HG03439 (cell line): Measurements from ENCODE around the gene ZKSCAN5.
"Not testable (repeated sequence)": the region's sequence is repeated elsewhere in the genome, so short reads cannot be mapped to it uniquely, and the experiment has no call there.

Experiments used
- ATAC-seq: cut with Tn5 transposase; IDR thresholded peaks from one replicate; pipeline ENCODE4 v1.9.1; 2021; ENCODE audit warnings: mild to moderate bottlenecking, moderate library complexity; ENCODE audit not compliant: unreplicated experiment

The ZKSCAN5 gene

GRCh38 chr7:99497766-99498545 lies 6.5 kb upstream of the ZKSCAN5 start:
- ATAC-seq = no peak

- ATAC-seq = no peak
Measured at GRCh38 chr7:99498546-99498944, 5.9 kb upstream of the ZKSCAN5 start.

- peak; percentile 17 for ATAC-seq
Measured at GRCh38 chr7:99499371-99499720, 5.1 kb upstream of the ZKSCAN5 start.

GRCh38 chr7:99499721-99500636 lies 4.5 kb upstream of the ZKSCAN5 start, which contains the start of gene ZNF394:
TSS of gene ZNF394 (minus strand) at chr7:99500281. CDS start at chr7:99500093, 188 bp downstream.
- peak; percentile 44 for ATAC-seq

- ATAC-seq = no peak
Measured at GRCh38 chr7:99500637-99501009, 3.8 kb upstream of the ZKSCAN5 start.

GRCh38 chr7:99501236-99501635 lies 3.2 kb upstream of the ZKSCAN5 start:
- not testable (repeated sequence) for ATAC-seq

GRCh38 chr7:99504281-99504602 lies 220 bp upstream of the ZKSCAN5 start:
- ATAC-seq = no peak

GRCh38 chr7:99505324-99505662 lies 831 bp downstream of the ZKSCAN5 start:
- peak; percentile 0 for ATAC-seq

- ATAC-seq = no peak
Measured at GRCh38 chr7:99514050-99514449, 9.6 kb downstream of the ZKSCAN5 start.

GRCh38 chr7:99521399-99521798 lies 16.9 kb downstream of the ZKSCAN5 start:
- ATAC-seq = no peak

GRCh38 chr7:99525713-99526440 lies 21.4 kb downstream of the ZKSCAN5 start:
- no peak for ATAC-seq

GRCh38 chr7:99531354-99531765 lies 26.9 kb downstream of the ZKSCAN5 start:
- no peak for ATAC-seq

GRCh38 chr7:99535667-99536066 lies 31.2 kb downstream of the ZKSCAN5 start:
- no peak for ATAC-seq

- ATAC-seq = no peak
Measured at GRCh38 chr7:99539213-99539811, 34.9 kb downstream of the ZKSCAN5 start.

- ATAC-seq = no peak
Measured at GRCh38 chr7:99540542-99540941, 36.1 kb downstream of the ZKSCAN5 start.

GRCh38 chr7:99541212-99541611 lies 36.8 kb downstream of the ZKSCAN5 start:
- no peak for ATAC-seq

GRCh38 chr7:99543081-99543671 lies 38.7 kb downstream of the ZKSCAN5 start:
- no peak for ATAC-seq

- no peak for ATAC-seq
Measured at GRCh38 chr7:99543916-99544315, 39.5 kb downstream of the ZKSCAN5 start.

GRCh38 chr7:99545308-99545707 lies 40.8 kb downstream of the ZKSCAN5 start:
- ATAC-seq = not testable (repeated sequence)

GRCh38 chr7:99549545-99549944 lies 45.1 kb downstream of the ZKSCAN5 start:
- not testable (repeated sequence) for ATAC-seq

- ATAC-seq = no peak
Measured at GRCh38 chr7:99551334-99551733, 46.9 kb downstream of the ZKSCAN5 start.
